HG02840 (cell line): ENCODE measurements around the gene DNAJC6.
"Not testable (repeated sequence)": the region's sequence is repeated elsewhere in the genome, so short reads cannot be mapped to it uniquely, and the experiment has no call there.

ENCODE experiments used
- ATAC-seq: cut with Tn5 transposase; IDR thresholded peaks from one replicate; pipeline ENCODE4 v1.9.1; 2021; ENCODE audit warnings: mild to moderate bottlenecking, moderate library complexity, moderate number of reproducible peaks; ENCODE audit not compliant: unreplicated experiment, low FRiP score

DNAJC6 gene

GRCh38 chr1:65291818-65292217 is 17.5 kb upstream of the DNAJC6 start:
- ATAC-seq: not testable (repeated sequence)

GRCh38 chr1:65292861-65293593 is 16.3 kb upstream of the DNAJC6 start:
- ATAC-seq: no peak

DNA sequence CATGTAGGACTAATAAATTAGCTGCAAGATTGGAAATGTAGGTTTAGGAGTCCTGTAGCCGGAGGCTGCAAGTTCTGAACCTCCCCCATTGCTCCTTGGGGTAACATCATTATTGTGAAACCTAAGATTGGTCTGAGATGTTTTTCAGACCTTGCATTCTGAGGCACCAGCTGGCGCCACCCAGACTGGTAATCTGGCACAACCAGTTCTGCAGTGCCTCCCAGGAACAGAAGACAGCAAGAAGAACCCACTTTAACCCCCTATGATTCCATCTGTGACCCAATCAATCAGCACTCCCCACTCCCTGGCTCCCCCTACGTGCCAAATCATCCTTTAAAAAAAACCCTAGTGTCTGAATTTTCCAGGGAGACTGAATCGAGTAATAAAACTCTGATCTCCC is 11.6 kb upstream of the DNAJC6 start:
- no peak for ATAC-seq

GRCh38 chr1:65299328-65299727 is 10.0 kb upstream of the DNAJC6 start:
- no peak for ATAC-seq

DNA sequence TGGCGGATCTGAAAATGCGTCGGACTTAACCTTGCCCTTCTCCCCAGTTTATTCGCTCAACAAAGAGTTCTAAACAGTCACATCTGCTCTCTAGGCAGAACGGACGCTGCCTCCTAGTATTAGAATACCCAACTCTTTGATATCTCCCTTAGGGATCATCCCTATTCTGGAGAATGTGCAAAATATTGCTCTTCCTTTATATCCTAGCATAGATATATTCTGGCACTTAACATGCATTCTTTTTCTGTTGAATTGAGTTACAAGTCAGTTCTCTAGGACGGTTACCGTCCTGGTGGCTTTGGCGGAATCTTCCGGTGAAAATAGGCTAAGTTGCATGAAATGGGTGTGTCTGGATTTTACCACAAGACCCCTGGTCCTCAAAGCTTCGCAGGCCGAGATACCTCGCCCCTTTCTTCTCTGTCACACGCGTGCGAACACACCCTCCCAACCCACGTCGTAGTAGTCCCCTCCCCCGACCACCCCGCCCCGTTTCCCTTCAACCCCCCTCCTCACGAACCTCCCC is 501 bp upstream of the DNAJC6 start:
- ATAC-seq: no peak

DNA sequence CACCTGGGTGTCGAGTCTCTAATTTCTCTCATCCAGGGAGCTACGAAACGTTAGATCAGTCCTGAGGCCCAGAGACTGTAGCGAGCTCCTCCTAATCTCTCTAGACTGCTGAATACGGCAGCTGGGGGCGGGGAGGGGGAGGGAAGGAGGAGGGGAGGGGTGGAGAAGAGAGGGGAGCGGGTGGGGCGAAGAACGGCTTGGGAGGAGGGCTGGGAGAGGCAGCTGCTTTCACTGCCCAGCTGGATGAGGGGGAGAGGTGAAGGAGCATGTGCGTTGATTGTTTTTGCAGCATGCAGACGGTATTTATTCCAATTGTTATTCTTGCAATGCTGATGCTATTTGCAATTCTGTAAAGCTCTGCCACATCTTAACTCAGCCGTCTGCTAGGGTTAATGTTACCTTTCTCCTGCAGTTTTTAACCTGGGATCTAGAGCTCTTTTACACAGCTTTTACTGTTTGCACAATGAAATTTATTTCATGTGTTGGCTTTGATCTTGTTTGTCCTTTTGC is 790 bp downstream of the DNAJC6 start:
- no peak for ATAC-seq

DNA sequence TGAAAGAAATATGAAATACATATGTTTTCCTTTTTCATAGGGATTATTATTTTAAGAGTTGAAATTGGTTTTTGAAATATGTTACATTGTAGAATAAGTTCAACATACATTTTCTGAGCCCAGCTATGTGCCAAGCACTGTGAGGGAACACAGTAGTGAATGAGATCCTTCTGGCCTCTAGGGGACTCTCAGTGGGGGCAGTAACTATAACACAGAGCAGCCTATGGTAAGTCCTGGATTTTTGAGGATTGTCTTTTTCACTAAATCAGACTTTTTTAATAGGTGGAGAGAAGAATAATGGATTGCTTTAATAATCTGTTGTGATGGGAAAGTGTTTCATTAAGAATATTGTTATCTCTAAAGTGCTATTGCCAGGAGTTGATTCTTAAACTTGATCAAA is 2.4 kb downstream of the DNAJC6 start:
- no peak for ATAC-seq

DNA sequence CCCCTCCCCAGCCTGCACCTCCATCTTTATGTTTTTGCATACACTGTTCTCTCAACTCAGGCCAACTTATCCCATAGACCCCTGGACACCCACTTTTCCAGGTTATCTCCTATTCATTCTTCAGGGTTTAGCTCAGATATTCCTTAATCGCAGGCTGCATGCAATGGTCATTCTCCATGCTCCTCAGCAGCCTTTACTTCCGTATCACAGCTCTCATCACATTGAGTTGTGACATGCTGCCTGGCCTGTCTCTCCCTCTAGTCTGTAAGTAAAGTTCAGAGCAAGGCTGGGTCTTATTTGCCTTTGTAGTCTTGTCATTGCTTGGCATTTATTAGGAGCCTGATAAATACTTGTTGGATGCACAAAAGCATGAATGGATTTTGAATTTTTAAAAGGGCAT is 6.9 kb downstream of the DNAJC6 start:
- ATAC-seq: no peak

GRCh38 chr1:65317866-65318653 is 8.7 kb downstream of the DNAJC6 start:
- no peak for ATAC-seq

GRCh38 chr1:65319141-65319540 is 9.8 kb downstream of the DNAJC6 start:
- ATAC-seq: no peak

DNA sequence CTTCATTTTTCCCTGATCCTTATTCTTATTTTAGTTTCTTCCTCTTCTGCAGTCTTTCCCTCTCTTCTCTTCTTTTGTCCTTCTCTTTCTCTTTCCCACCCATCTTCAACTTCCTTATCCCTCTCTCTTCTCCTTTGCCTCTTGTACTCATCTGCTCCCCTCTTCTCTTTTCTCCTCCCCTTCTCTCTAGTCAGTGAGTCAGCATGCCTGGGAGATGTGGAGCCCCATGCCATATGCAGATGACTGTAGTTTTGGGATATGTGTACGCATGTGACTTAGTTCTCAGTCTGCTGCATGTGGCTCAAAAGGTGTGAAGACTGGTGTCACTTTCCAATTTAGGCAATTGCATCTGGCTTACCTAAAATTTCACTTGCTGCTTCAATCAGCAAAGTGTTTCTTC is 10.4 kb downstream of the DNAJC6 start:
- ATAC-seq: no peak

GRCh38 chr1:65321879-65322278 is 12.5 kb downstream of the DNAJC6 start:
- ATAC-seq: no peak

- ATAC-seq: no peak
Observed at GRCh38 chr1:65323246-65323645, 13.9 kb downstream of the DNAJC6 start.

- ATAC-seq: no peak
Observed at GRCh38 chr1:65330021-65330420, 20.7 kb downstream of the DNAJC6 start.

DNA sequence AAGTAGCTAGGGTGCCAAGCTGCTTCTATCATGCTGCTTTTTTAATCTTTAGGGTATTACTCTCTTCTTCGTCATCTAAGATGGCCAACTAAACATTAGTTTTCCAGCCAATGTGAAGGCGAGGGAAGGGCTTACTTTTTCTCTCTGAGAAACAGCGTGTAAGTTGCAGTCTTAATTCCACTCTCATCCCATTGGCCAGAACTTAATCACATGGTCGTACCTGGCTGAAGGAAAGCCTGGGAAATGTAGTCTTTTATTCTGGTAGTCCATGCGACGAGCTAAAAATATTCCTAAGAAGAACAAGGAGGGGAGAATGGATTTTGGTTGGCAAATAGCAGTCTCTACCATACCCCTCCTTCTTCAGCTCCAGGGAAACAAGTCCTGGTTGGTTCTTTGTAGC is 21.5 kb downstream of the DNAJC6 start:
- no peak for ATAC-seq

DNA sequence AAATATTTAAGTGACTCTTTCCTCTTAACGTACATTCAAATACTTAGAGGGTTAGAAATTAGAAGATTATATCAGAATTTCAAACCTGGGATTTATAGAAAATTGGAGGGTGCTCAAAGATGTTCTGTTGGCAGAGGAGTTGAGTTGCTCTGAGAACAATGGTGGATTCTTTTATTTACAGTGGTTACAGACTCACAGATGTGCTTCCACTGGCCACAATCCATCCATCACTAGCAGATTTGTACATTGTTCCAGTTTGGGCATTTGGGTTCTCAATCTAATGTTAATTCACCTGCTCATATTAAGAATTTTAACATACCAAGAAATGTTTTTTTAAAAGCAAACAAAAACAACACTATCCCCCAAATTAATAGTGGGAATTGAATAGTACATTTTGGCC is 23.5 kb downstream of the DNAJC6 start:
- no peak for ATAC-seq

- ATAC-seq: no peak
Observed at GRCh38 chr1:65334081-65334480, 24.7 kb downstream of the DNAJC6 start.

- no peak for ATAC-seq
Observed at GRCh38 chr1:65339866-65340468, 30.6 kb downstream of the DNAJC6 start.

- no peak for ATAC-seq
Observed at GRCh38 chr1:65341381-65341780, 32.0 kb downstream of the DNAJC6 start.

DNA sequence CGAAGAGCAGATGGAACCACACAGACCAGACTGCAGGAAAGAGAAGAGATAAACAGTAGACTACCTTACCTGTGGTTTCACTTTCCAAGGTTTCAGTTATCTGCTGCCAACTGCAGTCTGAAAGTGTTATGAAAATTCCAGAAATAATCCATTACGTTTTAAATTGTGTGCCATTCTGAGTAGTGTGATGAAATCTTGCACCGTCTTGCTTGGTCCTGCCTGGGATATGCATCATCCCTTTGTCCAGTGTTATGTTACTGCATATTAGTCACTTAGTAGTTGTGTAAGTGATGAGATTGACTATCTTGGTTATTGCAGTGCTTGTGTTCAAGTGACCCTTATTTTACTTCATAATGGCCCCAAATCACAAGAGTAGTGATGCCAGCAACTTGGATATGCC is 33.9 kb downstream of the DNAJC6 start:
- no peak for ATAC-seq

DNA sequence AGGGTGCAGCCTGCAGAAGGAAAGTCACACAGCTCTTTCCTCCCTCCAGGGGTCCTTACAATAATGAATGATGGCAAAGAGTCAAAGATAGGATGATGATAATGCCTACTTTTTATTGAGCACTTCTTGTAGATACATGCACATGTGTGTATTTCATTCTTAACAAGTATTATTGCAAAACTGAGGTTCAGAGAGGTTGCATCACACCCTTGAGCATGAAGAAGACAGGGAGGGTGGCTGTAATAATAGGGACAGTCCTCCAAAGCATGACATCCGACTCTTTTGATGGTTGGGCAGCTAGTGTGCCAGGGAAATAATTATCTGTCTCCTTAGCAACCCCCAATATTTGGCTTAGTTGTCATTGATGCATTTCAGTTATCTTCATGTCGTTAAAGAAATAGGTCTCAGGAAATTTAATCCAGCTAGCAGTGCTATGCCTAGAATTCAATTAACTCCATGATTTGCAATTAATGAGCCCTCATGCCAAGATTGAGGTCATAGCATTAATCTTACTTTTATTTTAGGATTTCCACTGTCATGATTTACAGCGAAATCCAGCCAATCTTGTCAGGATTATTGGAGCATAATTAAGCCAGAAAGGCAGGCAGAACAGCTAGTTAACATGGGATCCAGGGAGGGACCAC is 35.0 kb downstream of the DNAJC6 start:
- ATAC-seq: no peak
